Renal cortical epithelial cell (primary cell): ENCODE measurements around the gene CLEC16A. TPM values are rescaled to one million over a fixed set of nuclear protein-coding genes. Genes with fewer than 3 reads are reported as not detected.

Source experiments
- DNase-seq: peaks from one replicate; pipeline ENCODE4 v3.0.0-alpha.2; 2011; ENCODE audit warnings: low read depth
- total RNA-seq: library from RNA; depleted of rRNA; stranded (reverse); fragments of >200 nt; gene quantifications from 2 replicates; pipeline ENCODE4 v1.2.3, GENCODE V29; 2014

Gene CLEC16A
- total RNA-seq, 1 donor from 2014 or later, result 48.3 TPM

GRCh38 chr16:11117576-11118211 is 173.3 kb downstream of the CLEC16A start:
- DNase-seq, result no peak

DNA sequence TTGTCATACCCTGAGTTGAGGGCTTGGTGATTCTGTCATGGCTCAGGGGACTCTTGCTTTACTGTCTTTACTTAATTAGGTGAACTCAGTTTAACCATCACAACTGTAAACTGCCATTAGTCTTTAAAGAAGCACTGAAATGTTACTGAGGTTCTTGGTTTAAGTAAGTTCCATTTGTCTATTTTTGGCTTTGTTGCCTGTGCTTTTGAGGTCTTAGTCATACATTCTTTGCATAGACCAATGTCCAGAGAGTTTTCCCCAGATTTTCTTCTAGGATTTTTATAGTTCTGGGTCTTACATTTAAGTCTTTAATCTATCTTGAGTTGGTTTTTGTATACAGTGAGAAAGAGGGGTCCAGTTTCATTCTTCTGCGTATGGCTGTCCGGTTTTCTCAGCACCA is 174.1 kb downstream of the CLEC16A start:
- no peak for DNase-seq

- DNase-seq, result no peak
Measured at GRCh38 chr16:11121083-11121608, 176.8 kb downstream of the CLEC16A start.

- no peak for DNase-seq
Measured at GRCh38 chr16:11121914-11122692, 177.7 kb downstream of the CLEC16A start.

GRCh38 chr16:11123666-11124065 is 179.3 kb downstream of the CLEC16A start:
- DNase-seq, result no peak

DNA sequence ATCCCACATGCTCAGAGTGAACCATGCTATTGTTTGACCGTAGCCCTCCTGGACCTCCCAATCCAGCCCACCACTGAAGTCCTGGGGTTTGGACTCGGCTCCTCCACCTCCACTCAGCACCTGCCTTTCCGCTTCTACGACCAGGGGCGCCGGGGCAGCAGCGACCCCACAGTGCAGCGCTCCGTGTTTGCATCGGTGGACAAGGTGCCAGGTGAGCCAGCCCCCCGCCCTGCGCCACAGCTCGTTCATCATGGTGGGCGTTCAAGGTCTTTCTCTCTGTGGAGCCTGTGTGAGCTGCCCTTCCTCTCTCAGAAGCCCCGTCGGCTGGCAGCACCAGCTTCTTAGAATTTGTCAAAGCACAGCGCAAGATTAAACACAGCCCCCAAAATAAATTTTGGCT is 181.6 kb downstream of the CLEC16A start:
- DNase-seq, result no peak

GRCh38 chr16:11126399-11127054 is 182.2 kb downstream of the CLEC16A start:
- DNase-seq, result no peak

- DNase-seq, result no peak
Measured at GRCh38 chr16:11127610-11128195, 183.3 kb downstream of the CLEC16A start.

DNA sequence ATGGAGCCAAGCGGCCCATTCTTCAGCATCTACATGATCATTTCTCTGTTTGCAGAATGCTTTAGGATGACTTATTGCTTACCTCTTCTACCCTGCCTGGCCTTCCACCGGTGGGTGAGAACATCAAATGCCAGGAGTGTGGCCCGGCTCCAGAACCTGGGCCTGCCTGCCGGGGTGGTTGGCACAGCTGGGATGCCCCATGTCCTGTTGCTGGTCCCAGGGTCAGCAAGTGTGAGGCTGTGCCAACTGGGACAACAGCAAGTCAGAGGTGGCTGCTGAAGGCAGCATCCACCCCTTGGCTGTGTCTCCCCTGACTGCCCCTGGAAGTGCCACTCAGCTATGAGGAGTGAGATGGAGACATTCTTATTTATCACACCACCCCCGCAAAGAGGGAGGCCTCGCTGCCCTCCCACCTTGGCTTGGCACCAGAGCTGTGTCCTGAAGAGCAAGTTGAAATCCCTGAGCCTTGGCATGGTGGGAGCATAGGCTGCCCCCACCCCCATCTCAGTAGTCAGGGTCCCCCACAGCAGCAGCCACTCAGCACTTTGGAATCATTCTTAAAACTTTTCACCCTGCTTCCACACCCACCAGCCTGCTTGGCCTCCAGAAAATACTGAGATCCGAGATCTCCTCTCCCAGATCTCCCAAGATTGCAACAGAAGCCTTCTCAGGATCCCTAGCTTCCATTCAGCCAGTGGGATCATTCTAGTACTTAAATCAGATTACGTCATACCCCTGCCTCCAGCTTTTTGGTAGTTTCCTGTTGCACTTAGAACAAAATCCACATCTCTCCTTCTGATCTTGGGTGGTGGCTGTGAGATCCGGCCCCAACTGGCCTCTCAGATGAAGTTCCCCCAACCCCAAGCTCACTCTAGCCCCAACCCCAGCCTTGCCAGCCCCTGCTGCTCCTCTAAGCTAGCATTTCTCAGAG is 184.1 kb downstream of the CLEC16A start:
- peak; percentile 50 for DNase-seq

GRCh38 chr16:11129378-11129781 is 185.0 kb downstream of the CLEC16A start:
- DNase-seq, result no peak

GRCh38 chr16:11130978-11131665 is 186.8 kb downstream of the CLEC16A start:
- DNase-seq, result no peak

- DNase-seq, result no peak
Measured at GRCh38 chr16:11131706-11132105, 187.3 kb downstream of the CLEC16A start.

- peak; percentile 96 for DNase-seq
Measured at GRCh38 chr16:11133344-11133943, 189.1 kb downstream of the CLEC16A start.

- no peak for DNase-seq
Measured at GRCh38 chr16:11134722-11135463, 190.5 kb downstream of the CLEC16A start.

- DNase-seq, result peak; percentile 80
Measured at GRCh38 chr16:11135464-11135973, 191.2 kb downstream of the CLEC16A start.

GRCh38 chr16:11136600-11136999 is 192.2 kb downstream of the CLEC16A start:
- DNase-seq, result no peak

DNA sequence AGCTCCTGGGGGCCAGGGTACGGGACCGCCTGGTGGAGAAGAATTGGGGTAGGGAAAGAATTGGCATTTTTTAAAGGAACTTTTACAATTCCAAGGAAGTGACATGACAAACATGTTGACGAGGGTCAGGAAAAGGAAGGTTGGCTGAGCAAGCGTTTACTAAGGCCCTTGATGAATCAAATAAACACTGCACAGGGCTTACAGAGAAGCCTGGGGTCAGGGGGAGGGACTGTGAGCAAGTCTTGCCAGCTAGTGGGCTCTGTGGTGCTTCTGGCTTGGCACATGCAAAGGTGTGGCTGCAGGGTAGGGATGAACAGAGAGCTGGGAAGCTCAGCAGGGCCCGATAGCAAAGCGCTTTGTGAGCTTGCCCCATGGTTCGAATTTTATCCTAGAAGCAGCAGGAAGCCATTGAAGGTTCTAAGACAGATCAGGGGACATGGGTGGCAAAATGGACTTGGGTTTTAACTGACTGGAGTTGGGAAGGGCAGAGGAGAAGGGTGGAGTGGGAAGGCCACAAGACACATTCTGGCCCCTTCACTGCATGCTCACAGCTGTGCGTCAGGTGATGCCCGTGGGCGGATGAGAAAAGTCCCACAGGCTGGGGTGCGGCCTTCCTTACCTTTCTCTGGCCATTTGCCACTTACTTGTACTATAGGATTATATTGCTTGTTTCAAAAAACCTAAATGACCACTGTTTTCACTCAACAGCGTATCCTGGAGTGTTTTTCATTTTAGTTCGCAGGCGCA is 193.8 kb downstream of the CLEC16A start:
- no peak for DNase-seq

- DNase-seq, result peak; percentile 27
Measured at GRCh38 chr16:11138769-11139325, 194.5 kb downstream of the CLEC16A start.
